Renal cortical epithelial cell (primary cell): ENCODE measurements around the gene ETF1. TPM values are rescaled to one million over a fixed set of nuclear protein-coding genes. Genes with fewer than 3 reads are reported as not detected.
"Not testable (repeated sequence)": the region's sequence is repeated elsewhere in the genome, so short reads cannot be mapped to it uniquely, and the experiment has no call there.

Source experiments
- DNase-seq: peaks from one replicate; pipeline ENCODE4 v3.0.0-alpha.2; 2011; ENCODE audit warnings: low read depth
- total RNA-seq: library from RNA; depleted of rRNA; stranded (reverse); fragments of >200 nt; gene quantifications from 2 replicates; pipeline ENCODE4 v1.2.3, GENCODE V29; 2014

The ETF1 gene
- total RNA-seq, 1 donor from 2014 or later: 135 TPM

DNA sequence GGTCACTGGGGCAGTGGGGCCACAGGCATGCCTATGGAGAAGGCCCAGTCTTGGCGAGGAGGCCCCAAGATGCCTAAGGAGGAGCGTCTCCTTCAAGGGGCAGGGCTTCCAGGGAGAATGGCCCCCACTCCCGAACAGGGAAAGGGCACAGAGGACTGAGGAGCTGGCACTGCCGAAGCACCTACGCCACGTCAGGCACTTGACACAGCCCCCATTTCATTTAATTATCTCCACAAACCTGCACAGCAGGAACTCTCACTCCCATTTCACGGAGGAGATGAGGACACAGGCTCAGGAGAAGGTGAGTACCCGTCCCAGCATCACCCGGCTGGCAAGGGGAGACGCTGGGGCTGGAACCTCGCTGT is 51.8 kb downstream of the ETF1 start:
- no peak for DNase-seq

DNA sequence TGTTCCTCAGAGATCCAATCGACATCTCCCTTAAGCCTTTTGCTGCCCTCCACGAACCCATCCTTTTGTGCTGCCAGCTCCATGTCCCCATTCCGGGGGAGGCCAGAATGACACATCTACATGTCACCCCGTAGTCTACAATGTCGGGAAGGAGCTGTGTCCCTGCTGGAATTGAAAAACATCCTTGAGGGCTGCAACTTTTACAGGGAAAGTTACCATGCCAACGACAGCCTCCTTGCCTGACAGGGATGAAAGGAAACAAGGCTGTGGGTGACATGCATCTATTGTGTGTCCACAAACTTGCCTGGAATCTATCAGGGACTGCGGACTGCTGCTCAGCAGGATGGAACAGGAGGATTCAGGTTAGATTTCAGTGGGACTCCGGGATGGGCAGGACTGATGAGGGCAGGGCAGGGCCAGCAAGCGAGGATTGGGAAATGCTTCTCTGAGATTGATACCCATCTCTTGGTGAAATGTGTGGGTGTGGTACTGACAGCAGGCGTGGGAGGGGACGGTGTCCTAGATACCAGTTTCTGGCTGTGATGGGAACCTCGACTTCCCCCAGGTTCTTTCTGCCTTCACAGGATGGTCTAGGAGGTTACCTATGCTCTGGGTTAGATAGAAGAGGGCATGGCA is 52.3 kb downstream of the ETF1 start:
- no peak for DNase-seq

DNA sequence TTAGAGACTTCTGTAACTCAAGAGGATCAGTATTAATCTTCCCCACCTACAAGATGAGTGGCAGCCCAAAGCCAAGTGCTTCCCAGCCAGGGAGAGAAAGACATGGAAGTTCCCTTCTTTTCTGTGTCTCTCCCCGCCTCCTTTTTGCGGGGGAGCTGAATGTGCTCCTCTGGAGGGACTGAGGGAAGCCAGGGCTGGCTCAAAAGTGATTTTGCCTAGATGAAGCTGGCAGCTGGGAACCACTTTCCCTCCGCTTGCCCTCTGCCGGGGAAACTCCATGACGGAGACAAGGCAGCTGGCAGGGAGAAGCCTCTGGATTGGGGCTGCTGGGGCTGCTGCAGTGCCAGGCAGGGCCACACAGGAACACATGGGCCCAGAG is 53.4 kb downstream of the ETF1 start:
- no peak for DNase-seq

DNA sequence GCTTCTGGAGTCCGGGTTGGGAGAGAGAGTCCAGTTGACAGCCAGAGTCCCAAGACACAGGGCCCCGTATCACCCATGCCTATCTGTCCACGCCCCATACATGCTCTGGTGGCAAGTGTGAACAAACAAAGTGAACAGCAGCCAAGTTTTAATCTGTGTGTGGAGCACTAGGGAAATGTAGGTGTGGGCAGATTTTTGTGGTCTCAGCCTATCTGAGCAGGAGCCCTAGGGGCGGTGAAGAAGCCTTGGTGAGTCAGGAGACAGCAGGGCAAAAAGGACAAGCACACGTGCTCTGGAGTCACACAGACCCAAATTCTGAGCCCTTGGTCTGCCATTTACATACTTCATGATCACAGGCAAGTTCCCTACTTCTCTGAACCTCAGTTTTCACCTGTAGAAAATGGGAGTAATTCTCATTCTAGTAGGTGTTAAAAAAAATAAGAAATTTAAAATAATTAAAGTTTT is 54.5 kb downstream of the ETF1 start:
- DNase-seq: peak; percentile 59

DNA sequence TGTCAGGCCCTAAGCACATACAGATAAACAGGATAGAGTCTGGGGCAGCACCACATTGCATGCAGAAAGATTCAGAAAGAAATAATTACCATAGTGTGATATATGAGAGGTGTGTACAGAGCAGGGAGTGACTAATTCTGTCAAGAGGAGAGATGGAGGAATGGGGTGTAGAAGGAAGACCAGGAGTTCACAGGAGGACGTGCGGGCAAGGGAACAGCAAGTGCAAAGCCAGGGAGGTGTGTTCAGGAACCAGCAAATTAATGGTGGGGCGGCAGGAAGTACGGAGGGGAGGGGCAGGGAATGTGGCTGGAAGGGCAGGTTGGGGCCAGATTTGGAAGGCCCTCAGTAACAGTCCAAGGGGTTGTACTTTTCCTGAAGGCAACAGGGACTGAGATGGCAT is 60.4 kb downstream of the ETF1 start:
- DNase-seq: no peak

DNA sequence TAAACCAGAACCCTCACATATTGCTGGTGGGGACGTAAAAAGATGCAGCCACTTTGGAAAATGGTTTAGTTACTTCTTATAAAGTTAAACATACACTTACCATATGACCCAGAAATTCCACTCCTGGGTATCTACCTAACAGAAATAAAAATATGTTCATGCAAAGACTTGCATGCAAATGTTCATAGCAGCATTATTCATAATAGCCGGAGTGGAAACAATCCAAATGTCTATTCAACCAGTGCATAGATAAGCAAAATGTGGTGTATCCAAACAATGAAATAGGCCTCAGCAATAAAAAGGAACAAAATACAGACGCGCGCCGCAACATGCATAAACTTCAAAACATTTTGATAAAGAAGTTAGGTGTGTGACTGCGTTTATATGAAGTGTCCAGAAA is 66.1 kb downstream of the ETF1 start:
- DNase-seq: no peak

DNA sequence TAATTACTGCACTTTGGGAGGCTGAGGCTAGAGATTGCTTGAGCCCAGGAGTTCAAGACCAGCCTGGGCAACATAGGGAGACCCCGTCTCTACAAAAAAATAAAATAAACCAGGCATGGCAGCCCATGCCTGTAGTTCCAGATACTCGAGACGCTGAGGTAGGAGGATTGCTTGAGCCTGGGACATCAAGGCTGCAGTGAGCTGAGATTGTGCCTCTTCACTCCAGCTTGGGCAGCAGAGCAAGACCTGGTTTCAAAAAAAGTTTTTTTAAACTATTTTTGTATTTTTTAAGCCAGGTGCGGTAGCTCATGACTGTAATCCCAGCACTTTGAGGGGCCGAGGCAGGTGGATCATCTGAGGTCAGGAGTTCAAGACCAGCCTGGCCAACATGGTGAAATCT is 69.9 kb downstream of the ETF1 start:
- DNase-seq: not testable (repeated sequence)

DNA sequence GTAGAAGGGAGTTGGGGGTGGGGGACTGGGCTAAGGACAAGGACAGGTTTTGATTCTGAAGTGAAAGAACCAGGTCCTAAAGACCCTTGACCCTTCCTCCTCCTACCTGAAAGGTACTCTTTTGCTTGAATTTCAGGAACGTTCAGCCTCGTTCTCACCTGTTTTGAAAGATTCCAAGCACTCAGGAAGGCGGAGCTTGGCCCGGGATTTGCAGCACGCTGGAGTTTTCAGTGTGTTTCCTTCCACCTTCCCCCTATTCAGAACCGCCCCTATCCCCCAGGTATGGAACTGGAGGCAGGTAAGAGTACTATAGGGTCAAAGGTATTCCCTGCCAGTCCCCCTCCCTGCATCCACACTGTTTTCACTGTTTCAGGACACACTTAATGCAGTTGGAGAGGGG is 70.7 kb downstream of the ETF1 start:
- no peak for DNase-seq

DNA sequence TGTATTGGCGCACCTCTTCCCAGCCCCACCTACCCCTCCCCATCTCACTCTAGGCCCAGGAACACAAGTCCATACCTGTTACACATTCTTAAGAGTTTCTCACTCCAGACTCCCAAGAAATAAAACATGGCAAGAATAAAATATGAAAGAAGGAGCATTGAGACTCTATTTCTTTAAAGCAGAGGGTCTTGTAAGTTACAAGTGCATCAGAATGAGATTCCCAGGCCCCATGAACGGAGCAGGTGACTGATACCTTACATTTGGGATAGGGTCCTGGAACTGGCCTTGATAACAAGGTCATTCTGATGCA is 72.0 kb downstream of the ETF1 start:
- DNase-seq: no peak

DNA sequence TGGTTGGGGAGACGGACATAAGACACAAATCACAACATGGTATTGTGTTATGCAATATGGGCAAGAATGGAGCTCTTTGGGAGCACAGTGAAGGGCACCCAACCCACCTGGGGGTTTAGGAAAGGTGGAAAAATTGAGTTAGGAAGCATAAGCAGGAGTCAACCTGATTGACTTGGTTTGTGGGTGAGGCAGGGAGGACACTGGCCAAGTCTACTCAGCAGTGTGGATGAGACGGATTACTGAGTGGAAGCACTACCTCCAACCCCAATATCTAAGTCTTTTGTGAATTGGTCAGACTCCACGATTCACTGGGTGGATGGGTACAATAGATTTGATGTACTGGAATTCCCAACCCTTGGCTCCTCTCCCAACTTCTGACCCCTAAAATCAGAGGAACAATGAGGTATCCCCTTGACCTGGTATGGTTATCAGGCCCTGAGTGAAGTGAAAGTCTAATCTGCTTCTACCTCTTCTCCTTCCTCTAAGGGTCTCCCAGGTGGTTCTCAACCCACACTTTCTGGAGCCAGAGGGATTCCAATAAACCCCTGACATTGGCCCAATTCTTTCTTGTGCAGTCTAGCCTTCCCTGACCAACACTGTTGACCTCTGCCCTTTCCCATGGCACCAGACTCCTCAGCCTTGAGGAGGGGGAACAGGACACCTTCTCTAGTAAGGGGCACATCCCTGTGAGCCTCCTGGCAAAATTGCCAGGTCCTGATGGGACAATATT is 72.5 kb downstream of the ETF1 start:
- no peak for DNase-seq

DNA sequence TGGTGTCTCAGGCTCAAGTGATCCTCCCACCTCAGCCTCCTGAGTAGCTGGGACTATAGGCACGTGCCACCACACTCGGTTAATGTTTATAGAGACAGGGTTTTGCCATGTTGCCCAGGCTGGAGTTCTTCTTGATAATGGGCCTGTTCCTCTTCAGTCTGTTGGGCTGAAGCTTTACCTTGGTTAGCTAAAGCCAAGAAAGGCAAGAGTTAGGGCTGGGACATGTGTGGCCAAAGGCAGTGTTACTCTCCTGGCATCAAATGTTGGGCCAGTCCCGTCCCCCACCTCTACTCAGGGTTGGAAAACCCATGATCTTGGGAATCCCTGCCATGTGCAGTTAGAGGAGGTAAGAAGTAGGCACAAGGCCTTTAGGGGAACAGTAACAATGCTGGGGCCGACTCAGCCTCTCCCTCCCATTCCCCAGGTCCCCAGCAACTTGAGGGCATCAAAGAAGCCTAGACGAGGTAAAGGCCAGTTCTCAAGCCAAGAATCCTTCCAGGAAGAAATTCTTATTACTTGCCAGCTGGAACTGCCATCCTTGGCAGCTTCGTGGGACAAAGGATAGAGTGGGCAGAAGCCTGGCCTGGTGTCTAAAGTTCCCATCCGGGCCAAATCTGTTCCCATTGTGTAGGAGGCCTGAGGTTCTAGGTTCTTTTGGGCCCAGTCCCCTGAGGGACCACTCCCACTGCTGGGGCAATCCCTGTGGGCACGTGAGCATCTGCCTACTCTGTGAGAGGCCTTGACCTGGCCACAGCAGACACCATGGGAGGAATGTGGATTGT is 73.3 kb downstream of the ETF1 start:
- peak; percentile 94 for DNase-seq

DNA sequence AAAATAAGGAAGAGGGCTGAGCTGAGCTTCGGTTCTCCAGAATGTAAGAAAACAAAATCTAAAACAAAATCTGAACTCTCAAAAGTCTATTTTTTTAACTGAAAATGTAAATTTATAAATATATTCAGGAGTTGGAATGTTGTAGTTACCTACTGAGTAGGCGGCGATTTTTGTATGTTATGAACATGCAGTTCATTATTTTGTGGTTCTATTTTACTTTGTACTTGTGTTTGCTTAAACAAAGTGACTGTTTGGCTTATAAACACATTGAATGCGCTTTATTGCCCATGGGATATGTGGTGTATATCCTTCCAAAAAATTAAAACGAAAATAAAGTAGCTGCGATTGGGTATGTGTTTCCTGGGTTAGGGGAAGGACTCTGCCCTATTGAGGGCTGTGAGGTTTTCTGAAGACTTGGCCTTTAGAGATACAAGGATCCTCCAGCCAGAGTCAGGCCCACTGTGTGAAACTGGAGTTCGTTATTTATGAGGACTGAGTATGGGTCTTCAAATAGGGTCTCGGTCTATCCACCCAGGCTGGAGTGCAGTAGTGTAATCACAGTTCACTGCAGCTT is 74.0 kb downstream of the ETF1 start:
- DNase-seq: no peak

DNA sequence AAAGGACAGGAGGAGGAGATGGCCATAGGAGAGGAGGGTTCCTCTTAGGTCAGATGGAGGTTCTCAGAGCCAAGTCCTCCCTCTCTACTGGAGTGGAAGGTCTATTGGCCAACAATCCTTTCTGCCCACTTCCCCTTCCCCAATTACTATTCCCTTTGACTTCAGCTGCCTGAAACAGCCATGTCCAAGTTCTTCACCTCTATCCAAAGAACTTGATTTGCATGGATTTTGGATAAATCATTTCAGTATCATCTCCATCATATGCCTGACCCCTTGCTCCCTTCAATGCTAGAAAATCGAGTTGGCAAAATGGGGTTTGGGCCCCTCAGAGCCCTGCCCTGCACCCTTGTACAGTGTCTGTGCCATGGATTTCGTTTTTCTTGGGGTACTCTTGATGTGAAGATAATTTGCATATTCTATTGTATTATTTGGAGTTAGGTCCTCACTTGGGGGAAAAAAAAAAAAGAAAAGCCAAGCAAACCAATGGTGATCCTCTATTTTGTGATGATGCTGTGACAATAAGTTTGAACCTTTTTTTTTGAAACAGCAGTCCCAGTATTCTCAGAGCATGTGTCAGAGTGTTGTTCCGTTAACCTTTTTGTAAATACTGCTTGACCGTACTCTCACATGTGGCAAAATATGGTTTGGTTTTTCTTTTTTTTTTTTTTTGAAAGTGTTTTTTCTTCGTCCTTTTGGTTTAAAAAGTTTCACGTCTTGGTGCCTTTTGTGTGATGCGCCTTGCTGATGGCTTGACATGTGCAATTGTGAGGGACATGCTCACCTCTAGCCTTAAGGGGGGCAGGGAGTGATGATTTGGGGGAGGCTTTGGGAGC is 74.7 kb downstream of the ETF1 start:
- peak; percentile 32 for DNase-seq

DNA sequence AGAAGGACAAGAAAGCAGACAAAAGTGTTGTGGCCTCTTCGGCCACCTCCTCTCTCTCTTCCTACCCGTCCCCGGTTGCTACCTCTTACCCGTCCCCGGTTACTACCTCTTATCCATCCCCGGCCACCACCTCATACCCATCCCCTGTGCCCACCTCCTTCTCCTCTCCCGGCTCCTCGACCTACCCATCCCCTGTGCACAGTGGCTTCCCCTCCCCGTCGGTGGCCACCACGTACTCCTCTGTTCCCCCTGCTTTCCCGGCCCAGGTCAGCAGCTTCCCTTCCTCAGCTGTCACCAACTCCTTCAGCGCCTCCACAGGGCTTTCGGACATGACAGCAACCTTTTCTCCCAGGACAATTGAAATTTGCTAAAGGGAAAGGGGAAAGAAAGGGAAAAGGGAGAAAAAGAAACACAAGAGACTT is 75.3 kb downstream of the ETF1 start:
- no peak for DNase-seq

DNA sequence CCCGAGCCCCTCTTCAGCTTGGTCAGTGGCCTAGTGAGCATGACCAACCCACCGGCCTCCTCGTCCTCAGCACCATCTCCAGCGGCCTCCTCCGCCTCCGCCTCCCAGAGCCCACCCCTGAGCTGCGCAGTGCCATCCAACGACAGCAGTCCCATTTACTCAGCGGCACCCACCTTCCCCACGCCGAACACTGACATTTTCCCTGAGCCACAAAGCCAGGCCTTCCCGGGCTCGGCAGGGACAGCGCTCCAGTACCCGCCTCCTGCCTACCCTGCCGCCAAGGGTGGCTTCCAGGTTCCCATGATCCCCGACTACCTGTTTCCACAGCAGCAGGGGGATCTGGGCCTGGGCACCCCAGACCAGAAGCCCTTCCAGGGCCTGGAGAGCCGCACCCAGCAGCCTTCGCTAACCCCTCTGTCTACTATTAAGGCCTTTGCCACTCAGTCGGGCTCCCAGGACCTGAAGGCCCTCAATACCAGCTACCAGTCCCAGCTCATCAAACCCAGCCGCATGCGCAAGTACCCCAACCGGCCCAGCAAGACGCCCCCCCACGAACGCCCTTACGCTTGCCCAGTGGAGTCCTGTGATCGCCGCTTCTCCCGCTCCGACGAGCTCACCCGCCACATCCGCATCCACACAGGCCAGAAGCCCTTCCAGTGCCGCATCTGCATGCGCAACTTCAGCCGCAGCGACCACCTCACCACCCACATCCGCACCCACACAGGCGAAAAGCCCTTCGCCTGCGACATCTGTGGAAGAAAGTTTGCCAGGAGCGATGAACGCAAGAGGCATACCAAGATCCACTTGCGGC is 75.9 kb downstream of the ETF1 start:
- DNase-seq: no peak

DNA sequence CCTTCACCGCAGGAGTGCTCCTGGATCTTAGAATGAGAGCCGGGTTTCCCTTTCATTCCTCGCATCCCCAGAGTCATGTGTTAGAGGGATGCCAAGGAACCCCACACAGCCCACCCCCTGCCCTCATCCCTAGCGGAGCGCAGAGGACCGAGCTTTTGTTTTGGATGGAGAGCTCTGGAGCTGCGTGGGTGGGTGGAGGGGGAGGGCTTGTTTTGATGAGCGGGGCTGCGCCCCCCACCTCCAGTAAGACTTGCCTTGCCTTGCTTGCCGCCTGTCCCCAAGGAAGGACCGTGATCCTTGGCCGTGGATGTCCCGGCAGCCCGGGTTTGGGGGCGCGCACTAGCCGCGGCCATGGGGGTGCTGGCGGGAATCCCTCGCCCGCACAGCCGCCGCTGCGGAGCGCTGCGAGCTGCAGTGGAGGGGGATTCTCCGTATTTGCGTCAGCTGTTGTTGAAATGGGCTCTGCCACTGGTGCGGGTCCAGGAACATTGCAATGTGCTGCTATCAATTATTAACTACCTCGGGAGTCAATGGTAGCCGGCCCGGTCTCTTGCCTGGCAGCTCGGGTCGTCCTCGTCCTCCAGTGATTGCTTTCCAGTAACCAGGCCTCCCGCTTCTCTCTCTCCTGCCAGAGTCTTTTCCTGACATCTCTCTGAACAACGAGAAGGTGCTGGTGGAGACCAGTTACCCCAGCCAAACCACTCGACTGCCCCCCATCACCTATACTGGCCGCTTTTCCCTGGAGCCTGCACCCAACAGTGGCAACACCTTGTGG is 76.7 kb downstream of the ETF1 start:
- DNase-seq: peak; percentile 43

DNA sequence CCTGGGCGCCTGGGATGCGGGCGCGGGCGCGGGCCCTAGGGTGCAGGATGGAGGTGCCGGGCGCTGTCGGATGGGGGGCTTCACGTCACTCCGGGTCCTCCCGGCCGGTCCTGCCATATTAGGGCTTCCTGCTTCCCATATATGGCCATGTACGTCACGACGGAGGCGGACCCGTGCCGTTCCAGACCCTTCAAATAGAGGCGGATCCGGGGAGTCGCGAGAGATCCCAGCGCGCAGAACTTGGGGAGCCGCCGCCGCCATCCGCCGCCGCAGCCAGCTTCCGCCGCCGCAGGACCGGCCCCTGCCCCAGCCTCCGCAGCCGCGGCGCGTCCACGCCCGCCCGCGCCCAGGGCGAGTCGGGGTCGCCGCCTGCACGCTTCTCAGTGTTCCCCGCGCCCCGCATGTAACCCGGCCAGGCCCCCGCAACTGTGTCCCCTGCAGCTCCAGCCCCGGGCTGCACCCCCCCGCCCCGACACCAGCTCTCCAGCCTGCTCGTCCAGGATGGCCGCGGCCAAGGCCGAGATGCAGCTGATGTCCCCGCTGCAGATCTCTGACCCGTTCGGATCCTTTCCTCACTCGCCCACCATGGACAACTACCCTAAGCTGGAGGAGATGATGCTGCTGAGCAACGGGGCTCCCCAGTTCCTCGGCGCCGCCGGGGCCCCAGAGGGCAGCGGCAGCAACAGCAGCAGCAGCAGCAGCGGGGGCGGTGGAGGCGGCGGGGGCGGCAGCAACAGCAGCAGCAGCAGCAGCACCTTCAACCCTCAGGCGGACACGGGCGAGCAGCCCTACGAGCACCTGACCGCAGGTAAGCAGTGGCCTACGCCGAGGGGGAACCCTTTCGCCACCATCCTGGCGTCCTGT is 77.5 kb downstream of the ETF1 start, which contains the start of gene EGR1:
Gene EGR1, plus strand, starts transcription at position 219 of the 864 bp plus-strand sequence. Its CDS starts 283 bp downstream, at position 502.
- DNase-seq: peak; percentile 79

DNA sequence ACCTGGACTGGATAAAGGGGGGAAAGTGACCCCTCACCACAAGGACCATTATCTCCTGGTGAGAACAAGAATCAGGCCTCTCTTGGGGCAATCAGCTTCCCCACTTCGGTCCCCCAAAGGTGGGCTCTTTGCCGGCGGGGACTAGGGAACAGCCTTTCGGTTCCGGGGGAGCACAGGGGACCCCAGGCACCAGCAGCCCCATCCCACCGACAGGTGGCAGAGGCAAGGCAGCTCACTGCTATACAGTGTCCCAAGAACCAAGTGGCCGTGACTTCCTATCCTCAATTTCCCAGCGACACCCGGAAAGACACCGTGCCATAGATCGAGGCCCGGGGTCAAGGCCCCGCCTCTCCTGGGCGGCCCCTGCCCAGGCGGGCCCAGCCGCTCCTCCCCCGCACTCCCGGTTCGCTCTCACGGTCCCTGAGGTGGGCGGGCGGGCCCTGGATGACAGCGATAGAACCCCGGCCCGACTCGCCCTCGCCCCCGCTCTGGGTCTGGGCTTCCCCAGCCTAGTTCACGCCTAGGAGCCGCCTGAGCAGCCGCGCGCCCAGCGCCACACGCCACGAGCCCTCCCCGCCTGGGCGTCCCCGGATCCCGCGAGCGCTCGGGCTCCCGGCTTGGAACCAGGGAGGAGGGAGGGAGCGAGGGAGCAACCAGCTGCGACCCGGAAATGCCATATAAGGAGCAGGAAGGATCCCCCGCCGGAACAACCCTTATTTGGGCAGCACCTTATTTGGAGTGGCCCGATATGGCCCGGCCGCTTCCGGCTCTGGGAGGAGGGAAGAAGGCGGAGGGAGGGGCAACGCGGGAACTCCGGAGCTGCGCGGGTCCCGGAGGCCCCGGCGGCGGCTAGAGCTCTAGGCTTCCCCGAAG is 78.4 kb downstream of the ETF1 start:
- peak; percentile 95 for DNase-seq
